IPS DF 4.7 (cell line): ENCODE data around the gene MYO7B.

Experiments used
- DNase-seq: peaks from one replicate; pipeline ENCODE4 v3.0.0-alpha.2; 2013; ENCODE audit warnings: low spot score; ENCODE audit errors: extremely low read depth

The MYO7B gene

GRCh38 chr2:127586746-127587295 lies 51.3 kb downstream of the MYO7B start:
- no peak for DNase-seq

GRCh38 chr2:127588241-127588640 lies 52.8 kb downstream of the MYO7B start:
- no peak for DNase-seq

DNA sequence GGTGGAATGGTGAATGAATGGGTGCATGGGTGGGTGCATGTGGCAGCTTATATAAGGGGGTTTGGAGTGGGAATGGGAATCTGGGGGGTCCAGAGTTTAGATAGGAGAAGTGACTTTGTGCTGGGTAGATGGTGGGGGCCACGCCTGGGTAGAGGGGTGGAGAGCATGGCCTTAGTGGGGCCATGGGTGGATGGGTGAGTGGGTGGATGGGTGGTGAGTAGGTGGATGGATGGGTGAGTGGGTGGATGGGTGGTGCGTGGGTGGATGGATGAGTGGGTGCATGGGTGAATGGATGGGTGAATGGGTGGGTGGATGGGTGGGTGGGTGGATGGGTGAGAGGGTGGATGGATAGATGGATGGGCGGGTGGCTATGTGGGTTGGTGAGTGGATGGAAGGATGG lies 53.9 kb downstream of the MYO7B start:
- DNase-seq: no peak

GRCh38 chr2:127589841-127590240 lies 54.4 kb downstream of the MYO7B start:
- no peak for DNase-seq

- DNase-seq: no peak
These were observed 55.1 kb downstream of the MYO7B start for GRCh38 chr2:127590386-127591190.

GRCh38 chr2:127591221-127591923 lies 55.9 kb downstream of the MYO7B start:
- peak; percentile 83 for DNase-seq

- DNase-seq: no peak
These were observed 57.3 kb downstream of the MYO7B start for GRCh38 chr2:127592761-127593227.

DNA sequence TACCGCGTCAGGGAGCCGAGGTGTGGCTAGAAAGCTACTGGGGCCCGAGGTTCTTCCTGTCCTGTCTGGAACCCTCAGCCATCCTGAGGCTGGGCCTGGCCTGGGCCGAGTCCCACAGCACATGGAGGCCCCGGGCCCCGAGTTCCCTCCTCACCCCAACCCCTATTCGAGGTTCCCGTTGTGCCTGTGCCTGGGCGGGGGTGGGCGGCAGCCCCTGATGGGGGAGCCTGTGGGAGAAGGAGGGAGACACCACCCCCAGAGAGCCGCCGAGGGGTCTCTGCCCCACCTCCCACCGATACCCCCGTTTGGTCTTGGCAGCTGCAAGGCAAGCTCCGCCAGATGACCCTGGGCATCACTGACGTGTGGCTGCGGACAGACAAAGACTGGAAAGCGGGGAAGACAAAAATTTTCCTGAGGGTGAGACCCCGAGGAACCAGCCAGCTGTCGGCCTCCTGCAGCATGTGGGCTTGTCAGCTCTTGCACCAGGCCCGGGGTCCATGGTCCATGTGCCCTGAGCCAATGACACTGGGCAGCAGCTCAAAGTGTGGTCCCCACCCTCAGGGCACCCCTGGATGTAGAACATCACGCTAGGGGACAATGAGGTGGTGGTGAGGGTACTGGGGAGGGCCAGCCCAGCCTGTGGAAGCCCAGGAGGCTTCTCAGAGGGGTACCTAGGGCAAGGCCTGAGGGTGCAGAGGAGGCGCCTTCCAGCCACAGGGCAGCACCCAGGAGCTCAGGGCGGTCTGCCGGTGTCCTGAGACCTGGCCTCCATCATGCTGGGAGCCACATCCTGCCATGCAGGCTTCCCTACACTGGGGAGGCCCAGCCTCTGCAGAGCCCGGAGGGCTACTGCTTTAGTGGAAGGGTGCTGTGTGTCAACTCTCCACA lies 58.0 kb downstream of the MYO7B start:
- no peak for DNase-seq

GRCh38 chr2:127594116-127594591 lies 58.7 kb downstream of the MYO7B start:
- no peak for DNase-seq

DNA sequence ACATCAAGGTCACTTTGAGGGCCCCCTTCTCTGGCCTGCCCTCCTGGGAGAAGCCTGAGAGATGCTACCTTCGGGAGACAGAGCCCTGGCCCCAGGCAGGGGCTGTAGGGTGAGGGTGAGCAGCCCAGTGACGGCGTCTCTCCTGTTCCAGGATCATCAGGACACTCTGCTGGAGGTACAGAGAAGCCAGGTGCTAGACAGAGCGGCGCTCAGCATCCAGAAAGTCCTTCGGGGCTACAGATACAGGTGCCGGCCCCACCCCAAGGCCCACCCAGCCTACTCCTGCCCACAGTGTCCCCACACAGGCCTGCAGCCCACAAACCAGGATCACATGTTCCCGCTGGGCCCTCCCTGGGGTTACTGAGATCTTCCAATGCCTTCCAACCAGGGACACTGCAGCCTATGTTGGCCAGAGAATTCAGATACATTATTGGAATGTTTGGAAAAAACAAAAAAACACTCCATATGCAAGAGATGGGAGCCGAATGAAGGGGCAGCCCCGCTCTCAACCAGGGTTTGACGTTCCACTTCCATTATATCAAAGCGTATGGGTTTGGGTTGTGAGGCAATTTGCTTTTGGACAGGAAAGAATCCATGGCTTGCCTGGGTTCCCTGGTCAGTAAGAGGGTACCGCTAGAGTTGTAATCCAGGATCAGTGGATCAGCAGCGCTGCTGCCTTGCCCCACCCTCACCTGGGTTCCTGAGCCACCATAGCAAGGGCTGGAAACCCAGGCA lies 61.0 kb downstream of the MYO7B start:
- no peak for DNase-seq

DNA sequence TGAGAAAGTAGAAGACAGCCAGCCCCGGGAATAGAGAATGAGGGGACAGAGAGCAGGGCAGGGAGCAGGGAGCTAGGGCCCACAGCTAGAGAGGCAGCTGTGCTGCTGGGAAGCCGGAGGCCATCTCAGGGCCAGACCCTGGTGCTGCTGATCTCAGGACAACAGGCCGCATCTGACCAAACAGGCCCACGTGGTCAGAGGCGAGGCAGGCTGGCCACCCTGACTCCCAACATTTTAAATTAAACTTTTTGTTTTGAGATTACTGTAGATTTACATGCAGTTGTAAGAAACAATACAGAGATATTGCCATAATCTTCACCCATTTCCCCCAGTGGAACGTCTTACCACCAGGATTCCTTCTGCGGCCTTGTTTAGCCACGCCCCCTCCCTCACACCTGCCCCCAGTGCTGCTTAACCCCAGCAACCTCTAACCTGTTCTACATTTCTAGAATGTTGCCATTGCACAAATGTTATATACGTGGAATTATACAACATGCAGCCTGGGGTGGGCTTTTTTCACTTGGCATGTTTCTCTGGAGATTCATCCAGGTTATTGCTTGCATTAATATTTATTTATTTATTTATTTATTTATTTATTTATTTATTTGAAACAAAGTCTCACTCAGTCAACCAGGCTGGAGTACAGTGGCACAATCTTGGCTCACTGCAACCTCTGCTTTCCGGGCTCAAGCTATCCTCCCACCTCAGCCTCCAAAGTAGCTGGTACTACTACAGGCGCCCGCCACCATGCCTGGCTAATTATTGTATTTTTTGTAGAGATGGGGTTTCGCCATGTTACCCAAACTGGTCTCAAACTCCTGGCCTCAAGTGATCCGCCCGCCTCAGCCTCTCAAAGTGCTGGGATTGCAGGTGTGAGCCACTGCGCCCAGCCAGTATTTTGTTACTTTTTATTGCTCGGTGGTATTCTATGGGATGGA lies 61.8 kb downstream of the MYO7B start:
- DNase-seq: no peak

DNA sequence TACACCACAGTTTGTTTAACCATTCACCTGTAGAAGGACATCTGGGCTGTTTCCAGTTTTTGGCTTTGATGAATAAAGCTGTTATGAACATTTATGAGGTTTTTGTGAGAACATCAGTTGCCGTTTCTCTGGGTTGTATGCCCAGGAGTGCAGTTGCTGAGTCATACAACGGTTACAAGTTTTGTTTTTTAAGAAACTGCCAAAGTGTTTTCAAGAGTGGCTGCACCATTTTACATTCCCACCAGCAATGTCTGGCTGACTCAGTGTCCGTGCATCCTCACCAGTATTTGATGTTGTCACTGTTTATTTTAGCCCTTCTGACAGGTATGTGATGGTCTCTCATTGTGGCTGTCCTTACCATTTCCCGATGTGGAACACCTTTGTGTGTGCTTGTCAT lies 62.5 kb downstream of the MYO7B start:
- no peak for DNase-seq

DNA sequence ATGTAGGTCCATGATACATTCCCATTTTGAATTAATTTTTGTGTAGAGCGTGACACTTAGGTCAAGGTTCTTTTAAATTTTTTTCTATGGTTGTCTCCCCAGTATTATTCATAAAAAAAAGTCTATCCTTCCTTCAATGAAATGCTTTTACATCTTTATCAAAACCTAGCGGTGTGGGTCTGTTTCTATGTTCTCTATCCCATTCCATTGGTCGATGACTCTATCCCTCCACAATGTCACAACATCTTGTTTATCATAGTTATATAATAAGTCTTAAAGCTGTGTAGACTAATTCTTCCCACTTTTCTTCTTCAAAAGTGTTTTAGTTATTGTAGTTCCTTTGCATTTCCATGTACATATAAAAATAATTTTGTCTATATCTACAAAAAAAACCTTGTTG lies 63.2 kb downstream of the MYO7B start:
- DNase-seq: no peak

DNA sequence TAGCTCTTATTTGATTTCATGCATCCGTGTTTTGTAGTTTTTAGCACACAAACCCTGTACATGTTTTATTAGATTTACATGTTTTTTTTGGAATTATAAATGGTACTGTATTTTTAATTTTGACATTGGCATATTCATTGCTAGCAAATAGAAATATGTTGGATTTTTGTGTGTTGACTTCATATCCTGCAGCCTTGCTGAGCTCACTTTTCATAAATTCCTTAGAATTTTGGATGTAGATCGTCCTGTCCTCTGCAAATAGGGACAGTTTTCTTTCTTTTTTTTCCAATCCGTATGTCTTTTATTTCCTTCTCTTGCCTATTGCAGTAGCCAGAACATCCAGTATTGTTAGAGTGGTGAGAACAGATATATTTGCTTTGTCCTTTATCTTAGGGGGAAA lies 63.7 kb downstream of the MYO7B start:
- no peak for DNase-seq

DNA sequence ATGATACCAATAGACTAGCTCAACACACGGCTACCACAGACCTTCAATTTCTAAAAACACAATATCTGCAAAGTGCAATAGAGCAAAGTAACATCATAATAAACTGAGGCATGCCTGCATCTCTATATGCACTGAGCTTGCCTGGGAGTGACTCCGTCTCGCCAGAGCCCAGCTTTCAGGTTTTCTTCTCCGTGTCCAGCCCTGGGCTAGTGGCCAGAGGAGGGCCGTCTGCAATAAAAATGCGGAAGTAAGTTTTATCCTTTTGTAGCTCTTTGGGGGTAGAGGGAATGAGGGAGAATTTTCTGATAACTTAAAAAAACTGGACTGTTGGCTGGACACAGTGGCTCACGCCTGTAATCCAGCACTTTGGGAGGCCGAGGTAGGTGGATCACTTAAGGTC lies 69.5 kb downstream of the MYO7B start:
- DNase-seq: no peak

DNA sequence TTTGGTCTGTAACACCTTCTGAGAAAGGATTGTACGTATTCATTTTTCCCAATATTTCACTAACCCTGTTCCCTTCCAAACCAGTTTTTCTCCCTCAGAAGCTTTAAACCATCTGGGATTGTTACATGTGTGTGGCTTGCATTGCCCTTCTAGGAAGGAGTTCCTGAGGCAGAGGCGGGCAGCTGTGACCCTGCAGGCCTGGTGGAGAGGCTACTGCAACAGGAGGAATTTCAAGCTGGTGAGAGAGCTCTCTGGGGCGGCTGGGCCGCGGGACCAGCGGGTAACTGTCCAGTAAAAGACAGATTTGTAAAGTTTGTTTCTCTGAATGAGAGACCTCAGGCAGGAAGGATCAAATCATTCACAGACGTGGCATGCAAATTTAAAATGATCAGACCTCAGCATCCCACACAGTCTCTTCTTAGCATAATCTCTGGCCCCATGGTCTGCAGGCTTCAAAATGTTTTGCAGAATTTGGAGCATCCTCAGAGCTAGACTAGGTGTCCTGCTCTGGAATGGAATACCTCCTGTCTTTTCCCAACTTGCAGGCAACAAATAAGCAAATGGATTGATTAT lies 70.3 kb downstream of the MYO7B start:
- no peak for DNase-seq

DNA sequence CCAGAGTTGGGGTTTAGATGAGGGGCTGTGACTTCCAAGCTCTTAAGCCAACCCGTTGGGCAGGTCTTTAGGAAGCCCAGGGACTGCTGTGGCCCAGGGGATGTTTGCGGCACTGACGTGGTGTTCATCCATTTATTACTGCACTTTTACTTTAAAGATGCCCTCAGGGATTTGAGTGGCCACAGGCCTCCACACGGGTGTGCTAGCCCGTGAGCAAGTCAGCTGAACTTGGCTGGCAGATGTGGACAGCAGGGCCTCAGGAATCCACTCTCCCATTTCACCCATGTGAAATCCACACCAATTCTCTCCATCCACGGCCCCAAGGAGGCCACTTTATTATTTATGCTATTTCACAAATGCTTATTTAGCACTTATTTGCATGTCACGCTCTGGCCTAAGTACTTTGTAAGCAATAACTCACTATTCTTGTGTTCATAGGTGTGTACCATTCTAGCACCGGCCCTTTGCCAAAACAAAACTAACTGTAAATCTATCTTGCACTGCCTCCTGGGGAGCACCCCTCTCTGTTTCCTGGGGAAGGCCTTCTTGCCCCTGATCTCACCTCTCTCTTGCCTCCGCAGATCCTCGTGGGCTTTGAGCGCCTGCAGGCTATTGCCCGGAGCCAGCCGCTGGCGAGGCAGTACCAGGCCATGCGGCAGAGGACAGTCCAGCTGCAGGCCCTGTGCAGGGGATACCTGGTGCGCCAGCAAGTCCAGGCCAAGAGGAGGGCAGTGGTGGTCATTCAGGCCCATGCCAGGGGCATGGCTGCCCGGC lies 71.3 kb downstream of the MYO7B start:
- DNase-seq: no peak

DNA sequence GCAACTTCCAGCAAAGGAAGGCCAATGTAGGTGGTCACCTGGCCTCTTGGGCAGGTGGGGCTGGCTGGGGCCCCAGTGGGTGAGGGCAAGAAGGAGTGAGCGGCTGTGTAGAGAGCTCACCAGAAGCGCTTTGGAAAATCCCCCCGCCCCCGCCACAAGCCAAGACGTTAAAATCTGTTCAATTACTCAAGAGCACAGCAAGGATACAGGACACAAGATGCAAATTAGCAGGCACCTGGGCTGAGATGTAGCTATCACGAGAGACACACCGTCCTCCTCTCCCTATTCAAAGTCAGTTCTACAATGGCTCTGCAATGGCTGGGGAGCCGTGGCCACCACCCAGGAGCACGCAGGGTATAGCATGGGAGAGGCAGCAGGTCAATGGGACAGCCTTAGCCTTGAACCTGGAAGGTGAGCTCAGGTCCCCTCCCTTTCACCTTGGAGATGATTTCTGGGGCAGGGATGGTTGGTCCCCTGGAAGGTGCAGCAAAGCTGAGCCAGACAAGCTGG lies 72.0 kb downstream of the MYO7B start:
- DNase-seq: no peak
